Activated B cell treated with CpG ODN at 0.5 μM for 24 hours (primary cell): Measurements from ENCODE around the gene NLRP1. TPM values are rescaled to one million over a fixed set of nuclear protein-coding genes. Genes with fewer than 3 reads are reported as not detected.
A peak's percentile ranks its signal among the peaks of the same experiment; 100 is the strongest.

Experiments
- ATAC-seq: fragments of 200-7000 bp; cut with Tn5 transposase; one replicate; pipeline ENCODE4 v1.10.0; 2021; ENCODE audit warnings: low read depth, mild to moderate bottlenecking, moderate library complexity
- CTCF ChIA-PET: fragments of 350-600 bp; sonication (Branson Sonifier 250); formaldehyde crosslinking; loops from one replicate; lab custom pipeline; 2021; ENCODE audit warnings: antibody characterized with exemption; lab: Charles Lee
- POLR2A ChIA-PET: fragments of 350-600 bp; sonication (Branson Sonifier 250); formaldehyde crosslinking; loops from one replicate; lab custom pipeline; 2021; ENCODE audit warnings: antibody characterized with exemption; lab: Charles Lee
- DNase-seq: peaks from one replicate; pipeline ENCODE4 v3.0.0; 2022
- H3K27ac Mint-ChIP-seq: one replicate; pipeline ENCODE4 v1.8.0; 2020; ENCODE audit warnings: mixed read lengths
- H3K27me3 Mint-ChIP-seq: one replicate; pipeline ENCODE4 v1.8.0; 2021; ENCODE audit warnings: mixed read lengths
- H3K36me3 Mint-ChIP-seq: one replicate; pipeline ENCODE4 v1.8.0; 2021; ENCODE audit warnings: low read depth, mixed read lengths
- H3K4me1 Mint-ChIP-seq: one replicate; pipeline ENCODE4 v1.8.0; 2021; ENCODE audit warnings: mixed read lengths
- H3K4me3 Mint-ChIP-seq: one replicate; pipeline ENCODE4 v1.8.0; 2020; ENCODE audit warnings: mild to moderate bottlenecking, mixed read lengths
- H3K9me3 Mint-ChIP-seq: one replicate; pipeline ENCODE4 v1.8.0; 2020; ENCODE audit warnings: mixed read lengths
- intact Hi-C: fragments of 100-400 bp; cut with micrococcal nuclease; formaldehyde crosslinking; loops from one replicate; pipeline ENCODE4 v1.15.1; 2024
- total RNA-seq: library from RNA; stranded (reverse); gene quantifications from 2 replicates; pipeline ENCODE4 v1.2.3, GENCODE V29; 2022
- TF ChIP-seq, protein P1 (sequence below): fragments of 200-600 bp; IDR thresholded peaks from one replicate; pipeline ENCODE4 v1.8.0; 2022; ENCODE audit warnings: antibody characterized with exemption, mild to moderate bottlenecking

NLRP1 gene
- total RNA-seq, 1 donor from 2014 or later: 40.4 TPM

DNA sequence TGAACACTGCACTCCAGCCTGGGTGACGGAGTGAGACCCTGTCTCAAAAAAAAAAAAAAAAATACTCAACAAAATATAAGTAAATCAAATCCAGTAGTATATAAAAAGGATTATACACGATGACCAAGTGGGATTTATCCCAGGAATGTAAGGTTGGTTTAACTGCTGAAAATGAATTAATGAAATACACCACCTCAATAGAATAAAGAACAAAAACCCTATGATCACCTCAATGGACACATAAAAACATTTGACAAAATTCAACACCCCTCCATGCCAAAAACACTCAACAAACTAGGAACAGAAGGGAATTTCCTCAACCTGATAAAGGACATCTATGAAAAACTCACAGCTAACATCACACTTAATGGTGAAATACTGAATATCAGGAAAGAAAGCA, 91.3 kb downstream of the NLRP1 start:
- Mint-ChIP-seq H3K36me3 (peaks cover 27% of the 10 kb centered on the region), H3K4me3 (no peak overlapping the region), H3K27ac (no peak overlapping the region), H3K4me1 (peaks cover 6% of the 10 kb centered on the region), H3K27me3 (no peaks in the 10 kb centered on the region), H3K9me3 (no peaks in the 10 kb centered on the region)
- POLR2A ChIA-PET: interaction anchor here (0.7 kb wide), 1 partner anchor 142 kb away, joined by 6 read pairs; no protein-coding TSS in a partner anchor
- no peak for ATAC-seq
- no peak for DNase-seq
- TF ChIP-seq, protein P1, sequence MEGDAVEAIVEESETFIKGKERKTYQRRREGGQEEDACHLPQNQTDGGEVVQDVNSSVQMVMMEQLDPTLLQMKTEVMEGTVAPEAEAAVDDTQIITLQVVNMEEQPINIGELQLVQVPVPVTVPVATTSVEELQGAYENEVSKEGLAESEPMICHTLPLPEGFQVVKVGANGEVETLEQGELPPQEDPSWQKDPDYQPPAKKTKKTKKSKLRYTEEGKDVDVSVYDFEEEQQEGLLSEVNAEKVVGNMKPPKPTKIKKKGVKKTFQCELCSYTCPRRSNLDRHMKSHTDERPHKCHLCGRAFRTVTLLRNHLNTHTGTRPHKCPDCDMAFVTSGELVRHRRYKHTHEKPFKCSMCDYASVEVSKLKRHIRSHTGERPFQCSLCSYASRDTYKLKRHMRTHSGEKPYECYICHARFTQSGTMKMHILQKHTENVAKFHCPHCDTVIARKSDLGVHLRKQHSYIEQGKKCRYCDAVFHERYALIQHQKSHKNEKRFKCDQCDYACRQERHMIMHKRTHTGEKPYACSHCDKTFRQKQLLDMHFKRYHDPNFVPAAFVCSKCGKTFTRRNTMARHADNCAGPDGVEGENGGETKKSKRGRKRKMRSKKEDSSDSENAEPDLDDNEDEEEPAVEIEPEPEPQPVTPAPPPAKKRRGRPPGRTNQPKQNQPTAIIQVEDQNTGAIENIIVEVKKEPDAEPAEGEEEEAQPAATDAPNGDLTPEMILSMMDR: no peak
- CTCF ChIA-PET: no interaction called here
- intact Hi-C loops: no loop called here

- H3K36me3 Mint-ChIP-seq: peaks cover 53% of the 10 kb centered on the region
Observed at GRCh38 chr17:5488752-5489151, 95.6 kb downstream of the NLRP1 start.

DNA sequence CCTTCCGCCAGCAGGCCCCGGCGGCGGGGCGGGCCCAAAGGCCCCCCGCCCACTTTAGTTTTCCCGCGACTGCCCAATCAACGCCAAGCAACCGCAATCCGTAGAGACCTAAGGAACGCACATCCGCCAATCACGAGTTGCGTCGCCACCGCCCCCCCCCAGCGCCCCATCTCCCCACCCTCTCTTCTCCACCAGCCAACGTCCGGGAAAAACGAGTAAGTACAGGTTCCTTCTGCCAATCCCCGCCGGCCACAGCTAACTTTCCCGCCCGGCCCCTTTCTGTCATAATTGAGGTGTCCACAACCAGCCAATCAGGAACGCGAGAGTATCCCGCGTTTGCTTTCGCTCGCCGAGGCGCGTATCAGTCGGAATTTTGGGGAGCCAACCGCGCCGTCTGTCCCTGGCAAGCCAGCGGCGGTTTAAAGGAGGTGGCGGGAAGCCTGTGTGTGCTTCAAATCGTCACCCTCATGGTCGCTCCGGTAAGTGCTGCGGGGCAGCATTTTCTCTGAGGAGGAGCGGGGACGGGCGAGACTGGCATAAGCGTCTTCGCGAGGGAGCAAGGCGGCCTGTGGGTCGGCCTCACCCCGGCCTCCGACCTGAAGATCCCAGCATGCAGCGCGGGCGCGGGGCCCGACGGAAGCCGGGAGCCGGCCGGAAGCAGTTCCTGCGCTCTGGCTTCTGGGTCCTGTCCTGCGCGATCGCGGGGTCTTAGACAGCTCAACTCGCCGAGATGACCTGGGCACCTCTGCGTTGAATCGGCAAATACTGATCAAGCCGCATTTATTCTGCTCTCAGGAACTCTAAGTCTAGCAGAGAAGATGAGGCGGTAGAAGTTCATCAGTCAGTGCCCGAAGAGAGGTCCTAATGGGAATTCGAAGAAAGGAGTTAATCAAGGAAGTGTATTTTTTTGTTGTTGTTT, 97.8 kb downstream of the NLRP1 start, which contains the start of gene MIS12:
TSS of gene MIS12 (plus strand) at position 361 of the 919 bp plus-strand sequence. CDS start 2,297 bp downstream, outside the sequence.
- Mint-ChIP-seq H3K4me3 (peak within 1 kb of the TSS; percentile 94), H3K9me3 (no peaks in the 10 kb centered on the region), H3K27me3 (no peaks in the 10 kb centered on the region), H3K27ac (peak within 1 kb of the TSS; percentile 98), H3K36me3 (peaks cover 74% of the 10 kb centered on the region), H3K4me1 (peaks cover 43% of the 10 kb centered on the region)
- intact Hi-C loops: loop anchor here (1.0 to 5.0 kb wide), 8 partner anchors 15 to 1849 kb away; partner anchors contain the start of genes ARRB2, C1QBP, CTNS and KIAA0753
- TF ChIP-seq, protein P1: no peak
- CTCF ChIA-PET: interaction anchor here (1.6 kb wide), 1 partner anchor 47 kb away, joined by 4 read pairs; the partner anchor contains the start of gene C1QBP
- ATAC-seq (peak; percentile 87), DNase-seq (peak; percentile 84)
- POLR2A ChIA-PET: interaction anchor here (0.6 to 4.3 kb wide), 24 partner anchors 8 to 1507 kb away, joined by 3 to 78 read pairs (median 4); partner anchors contain the start of genes C1QBP, DHX33, NLRP1 and NUP88

More at GRCh38 chr17:5488752-5489151, 95.6 kb downstream of the NLRP1 start:
- no peaks in the 10 kb centered on the region for H3K9me3 Mint-ChIP-seq
- intact Hi-C loops: loop anchor here (5.0 kb wide), 2 partner anchors 1524 to 1851 kb away; partner anchors contain the start of genes CTNS, RNASEK and SHPK
- ATAC-seq (no peak), DNase-seq (no peak)
- H3K27me3 Mint-ChIP-seq: no peaks in the 10 kb centered on the region
- H3K27ac Mint-ChIP-seq: no peak overlapping the region
- no peak overlapping the region for H3K4me3 Mint-ChIP-seq
- TF ChIP-seq, protein P1: no peak
- peaks cover 39% of the 10 kb centered on the region for H3K4me1 Mint-ChIP-seq
- ChIA-PET CTCF (no interaction called here), POLR2A (no interaction called here)

DNA sequence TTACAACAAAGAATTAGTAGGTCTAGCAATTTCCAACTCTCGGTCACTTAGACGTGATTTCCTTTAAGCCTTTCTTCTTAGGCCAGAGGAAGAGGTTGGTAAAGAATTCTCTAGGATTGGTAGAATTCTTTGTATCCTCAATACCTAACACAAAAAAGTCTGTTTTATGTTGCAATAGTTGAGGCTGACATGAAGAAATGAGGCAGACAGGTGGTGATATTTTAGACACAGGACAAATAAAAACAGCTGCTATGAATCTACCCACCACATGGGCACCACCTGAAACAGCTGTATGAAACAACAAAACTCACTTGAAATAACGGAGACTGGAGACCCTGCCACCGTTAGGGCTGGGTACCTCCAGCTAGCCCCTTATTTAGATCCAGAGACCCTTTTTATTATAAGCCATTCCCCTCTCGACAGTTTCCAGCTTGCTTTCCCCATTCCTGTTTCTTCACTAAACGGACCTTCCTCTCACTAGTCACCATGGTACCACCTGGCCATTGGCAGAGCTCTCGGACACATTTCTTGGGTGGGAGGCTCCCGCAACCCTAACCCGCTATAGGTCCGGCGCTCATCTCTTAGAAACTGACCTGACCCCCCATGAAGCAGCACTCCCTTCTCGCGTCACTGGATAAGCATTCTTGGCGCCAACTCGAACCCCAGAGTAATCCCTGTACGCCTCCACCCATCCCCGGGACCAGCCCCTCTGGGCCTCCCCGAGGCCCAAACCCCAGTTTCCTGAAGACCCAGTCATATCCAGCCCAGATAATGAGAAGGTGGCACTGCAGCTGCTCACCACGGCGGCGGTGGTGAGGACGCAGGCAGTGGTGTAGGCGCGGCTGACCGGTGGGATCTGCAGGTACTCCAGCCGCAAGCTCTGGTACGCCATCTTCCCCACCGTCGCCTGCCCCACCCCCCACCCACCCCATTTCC, 98.8 kb downstream of the NLRP1 start, which contains the start of gene DERL2:
TSS of gene DERL2 (minus strand) at position 909 of the 936 bp plus-strand sequence. CDS start at position 892, 17 bp downstream.
- peaks cover 80% of the 10 kb centered on the region for H3K36me3 Mint-ChIP-seq
- H3K4me1 Mint-ChIP-seq: peaks cover 43% of the 10 kb centered on the region
- H3K27ac Mint-ChIP-seq: peak within 1 kb of the TSS; percentile 98
- ChIA-PET POLR2A (interaction anchor here (0.6 to 4.3 kb wide), 20 partner anchors 8 to 1729 kb away, joined by 3 to 78 read pairs (median 4); partner anchors contain the start of genes C1QBP, DHX33, NUP88 and PSMB6), CTCF (interaction anchor here (1.6 kb wide), 1 partner anchor 46 kb away, joined by 4 read pairs; the partner anchor contains the start of gene C1QBP)
- DNase-seq (no peak), ATAC-seq (peak; percentile 2)
- H3K9me3 Mint-ChIP-seq: no peaks in the 10 kb centered on the region
- H3K27me3 Mint-ChIP-seq: no peaks in the 10 kb centered on the region
- TF ChIP-seq, protein P1: no peak
- H3K4me3 Mint-ChIP-seq: peak within 1 kb of the TSS; percentile 94
- intact Hi-C loops: loop anchor here (1.0 to 5.0 kb wide), 8 partner anchors 16 to 1848 kb away; partner anchors contain the start of genes ARRB2, C1QBP, CTNS and KIAA0753
